ENCODE data around the gene DPYD.

DNA sequence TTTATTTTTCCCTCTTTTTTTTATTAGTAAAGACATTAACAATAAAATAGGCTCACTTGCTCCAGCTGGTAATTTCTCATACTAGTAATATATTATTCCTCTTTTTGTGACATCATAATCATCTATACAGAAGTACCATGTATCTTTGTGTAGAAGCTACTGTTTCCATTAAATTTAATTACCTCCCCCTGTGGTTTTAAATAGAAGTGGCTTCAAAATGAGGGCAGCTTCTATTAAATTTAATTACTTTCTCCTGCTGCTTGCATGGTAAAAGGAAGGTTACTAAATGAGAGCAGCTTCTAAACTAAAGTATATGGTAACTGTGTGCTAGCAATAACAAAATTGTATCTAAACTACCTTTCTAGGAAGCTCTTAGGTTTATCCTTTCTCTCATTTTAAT is 94.0 kb downstream of the DPYD start:
- TF ChIP-seq EZH2 (IDR thresholded peaks at IDR 0.05; ENCODE audit: borderline replicate concordance, low read length), result no peak
- TF ChIP-seq, protein P1, sequence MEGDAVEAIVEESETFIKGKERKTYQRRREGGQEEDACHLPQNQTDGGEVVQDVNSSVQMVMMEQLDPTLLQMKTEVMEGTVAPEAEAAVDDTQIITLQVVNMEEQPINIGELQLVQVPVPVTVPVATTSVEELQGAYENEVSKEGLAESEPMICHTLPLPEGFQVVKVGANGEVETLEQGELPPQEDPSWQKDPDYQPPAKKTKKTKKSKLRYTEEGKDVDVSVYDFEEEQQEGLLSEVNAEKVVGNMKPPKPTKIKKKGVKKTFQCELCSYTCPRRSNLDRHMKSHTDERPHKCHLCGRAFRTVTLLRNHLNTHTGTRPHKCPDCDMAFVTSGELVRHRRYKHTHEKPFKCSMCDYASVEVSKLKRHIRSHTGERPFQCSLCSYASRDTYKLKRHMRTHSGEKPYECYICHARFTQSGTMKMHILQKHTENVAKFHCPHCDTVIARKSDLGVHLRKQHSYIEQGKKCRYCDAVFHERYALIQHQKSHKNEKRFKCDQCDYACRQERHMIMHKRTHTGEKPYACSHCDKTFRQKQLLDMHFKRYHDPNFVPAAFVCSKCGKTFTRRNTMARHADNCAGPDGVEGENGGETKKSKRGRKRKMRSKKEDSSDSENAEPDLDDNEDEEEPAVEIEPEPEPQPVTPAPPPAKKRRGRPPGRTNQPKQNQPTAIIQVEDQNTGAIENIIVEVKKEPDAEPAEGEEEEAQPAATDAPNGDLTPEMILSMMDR (IDR thresholded peaks at IDR 0.05; ENCODE audit: low read length), result no peak

Data from OCI-LY1 (cell line).